Neural progenitor cell (in vitro differentiated cells): ENCODE results near the gene RNF125.

Experiments
- CTCF ChIP-seq: fragments of 200-600 bp; sonication (generic); IDR thresholded peaks from 2 replicates; pipeline ENCODE4 v1.5.1; 2017; ENCODE audit warnings: antibody characterized with exemption, mild to moderate bottlenecking
- EZH2 ChIP-seq: fragments of 200-600 bp; sonication (generic); IDR thresholded peaks from 2 replicates; pipeline ENCODE4 v1.6.1; 2017; ENCODE audit warnings: antibody characterized with exemption, mild to moderate bottlenecking, moderate library complexity

DNA sequence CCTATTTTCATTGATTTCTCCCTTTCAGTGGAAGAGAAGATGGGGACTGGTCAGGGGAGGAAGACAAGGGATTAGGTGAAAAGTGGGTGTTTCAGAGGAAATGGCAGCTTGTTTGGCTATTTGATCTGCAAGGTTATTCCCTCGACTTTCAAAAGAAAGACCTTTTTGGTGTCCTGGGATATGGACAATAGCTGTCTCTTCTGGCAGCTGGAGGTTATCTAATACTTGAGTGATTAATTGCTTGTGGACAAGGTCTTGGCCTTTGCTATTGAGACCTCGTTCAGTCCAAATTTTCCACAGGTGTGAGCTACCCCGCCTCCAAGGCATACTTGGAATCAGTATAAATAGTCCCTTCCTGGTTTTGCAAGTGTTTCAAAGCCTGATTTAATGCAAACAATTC is 42.4 kb upstream of the RNF125 start:
- TF ChIP-seq CTCF (no peak), EZH2 (no peak)
